ENCODE measurements around the gene PCDHGA8.
A peak's percentile ranks its signal among the peaks of the same experiment; 100 is the strongest.
"Not testable (repeated sequence)": the region's sequence is repeated elsewhere in the genome, so short reads cannot be mapped to it uniquely, and the experiment has no call there.

Gene PCDHGA8

GRCh38 chr5:141392429-141393198 lies at the start of gene PCDHGA8:
Gene PCDHGA8, plus strand, starts transcription at chr5:141392633. Its CDS starts 181 bp downstream, at chr5:141392814.
- DNase-seq: no peak

GRCh38 chr5:141342773-141343172 lies 49.7 kb upstream of the PCDHGA8 start:
- no peak for DNase-seq

GRCh38 chr5:141343242-141343952 lies 49.0 kb upstream of the PCDHGA8 start, which contains the start of gene PCDHGA3:
Gene PCDHGA3, plus strand, starts transcription at chr5:141343829. Its CDS starts 205 bp downstream, at chr5:141344034.
- DNase-seq: peak; percentile 37

- no peak for DNase-seq
These were observed 48.4 kb upstream of the PCDHGA8 start for GRCh38 chr5:141343953-141344463.

- DNase-seq: no peak
These were observed 47.1 kb upstream of the PCDHGA8 start for GRCh38 chr5:141345327-141345726.

GRCh38 chr5:141346017-141346416 lies 46.4 kb upstream of the PCDHGA8 start:
- DNase-seq: not testable (repeated sequence)

- DNase-seq: peak; percentile 57
These were observed 42.4 kb upstream of the PCDHGA8 start, which contains the start of gene PCDHGB1 for GRCh38 chr5:141349917-141350619. Gene PCDHGB1, plus strand, starts transcription at chr5:141350099. Its CDS starts 162 bp downstream, at chr5:141350261.

- DNase-seq: no peak
These were observed 40.8 kb upstream of the PCDHGA8 start for GRCh38 chr5:141351591-141351990.

GRCh38 chr5:141354900-141355469 lies 37.4 kb upstream of the PCDHGA8 start, which contains the start of gene PCDHGA4:
Gene PCDHGA4, plus strand, starts transcription at chr5:141355021. Its CDS starts 87 bp downstream, at chr5:141355108.
- DNase-seq: no peak

GRCh38 chr5:141355641-141356040 lies 36.8 kb upstream of the PCDHGA8 start:
- DNase-seq: no peak

- no peak for DNase-seq
These were observed 36.3 kb upstream of the PCDHGA8 start for GRCh38 chr5:141356133-141356532.

- DNase-seq: no peak
These were observed 35.5 kb upstream of the PCDHGA8 start for GRCh38 chr5:141356950-141357349.

GRCh38 chr5:141359790-141360426 lies 32.5 kb upstream of the PCDHGA8 start, which contains the start of gene PCDHGB2:
Gene PCDHGB2, plus strand, starts transcription at chr5:141359994. Its CDS starts 142 bp downstream, at chr5:141360136.
- DNase-seq: no peak

- DNase-seq: no peak
These were observed 31.7 kb upstream of the PCDHGA8 start for GRCh38 chr5:141360685-141361084.

GRCh38 chr5:141362719-141363118 lies 29.7 kb upstream of the PCDHGA8 start:
- no peak for DNase-seq

GRCh38 chr5:141363952-141364660 lies 28.3 kb upstream of the PCDHGA8 start, which contains the start of gene PCDHGA5:
Gene PCDHGA5, plus strand, starts transcription at chr5:141364162. Its CDS starts 169 bp downstream, at chr5:141364331.
- DNase-seq: no peak

GRCh38 chr5:141366016-141366896 lies 26.2 kb upstream of the PCDHGA8 start:
- no peak for DNase-seq

GRCh38 chr5:141369994-141370848 lies 22.2 kb upstream of the PCDHGA8 start, which contains the start of gene PCDHGB3:
Gene PCDHGB3, plus strand, starts transcription at chr5:141370242. Its CDS starts 153 bp downstream, at chr5:141370395.
- peak; percentile 53 for DNase-seq
